ENCODE measurements around the gene LRCH2. TPM values are rescaled to one million over a fixed set of nuclear protein-coding genes. Genes with fewer than 3 reads are reported as not detected.
"Not testable (repeated sequence)": the region's sequence is repeated elsewhere in the genome, so short reads cannot be mapped to it uniquely, and the experiment has no call there.

Gene LRCH2
- total and polyA plus RNA-seq, 5 experiments from 2014 or later: not detected

- no peak for DNase-seq
Measured at GRCh38 chrX:115237056-115237455, 3.2 kb upstream of the LRCH2 start.

GRCh38 chrX:115236560-115236959 is 2.7 kb upstream of the LRCH2 start:
- peaks cover 0 to 6% (median 2%) of the 10 kb centered on the region in 4 donors for H3K4me1 Mint-ChIP-seq
- ATAC-seq (no peak), DNase-seq (no peak)
- peaks cover 0 to 12% (median 0%) of the 10 kb centered on the region in 9 donors for H3K9me3 Mint-ChIP-seq
- peaks cover 0 to 28% (median 14%) of the 10 kb centered on the region in 5 donors for H3K27me3 Mint-ChIP-seq
- H3K4me3 Mint-ChIP-seq: no peak overlapping the region
- H3K36me3 Mint-ChIP-seq: peaks cover 0 to 5% (median 0%) of the 10 kb centered on the region in 3 donors
- POLR2A ChIA-PET: no interaction called here
- H3K27ac Mint-ChIP-seq: no peak overlapping the region

More at GRCh38 chrX:115237056-115237455, 3.2 kb upstream of the LRCH2 start:
- H3K27me3 Mint-ChIP-seq: peaks cover 0 to 24% (median 10%) of the 10 kb centered on the region in 5 donors
- ATAC-seq: no peak
- H3K27ac Mint-ChIP-seq: no peak overlapping the region
- peaks cover 0 to 5% (median 0%) of the 10 kb centered on the region in 3 donors for H3K36me3 Mint-ChIP-seq
- H3K4me1 Mint-ChIP-seq: peaks cover 0 to 6% (median 2%) of the 10 kb centered on the region in 4 donors
- POLR2A ChIA-PET: no interaction called here
- H3K9me3 Mint-ChIP-seq: peaks cover 0 to 12% (median 0%) of the 10 kb centered on the region in 9 donors
- no peak overlapping the region for H3K4me3 Mint-ChIP-seq

- peaks cover 0 to 11% (median 0%) of the 10 kb centered on the region in 9 donors for H3K9me3 Mint-ChIP-seq
- H3K36me3 Mint-ChIP-seq: peaks cover 0 to 5% (median 0%) of the 10 kb centered on the region in 3 donors
- H3K4me1 Mint-ChIP-seq: peaks cover 0 to 6% (median 2%) of the 10 kb centered on the region in 4 donors
- DNase-seq: no peak
- no peak overlapping the region for H3K4me3 Mint-ChIP-seq
- POLR2A ChIA-PET: no interaction called here
- no peak overlapping the region for H3K27ac Mint-ChIP-seq
- H3K27me3 Mint-ChIP-seq: peaks cover 2 to 46% (median 17%) of the 10 kb centered on the region in 5 donors
- no peak for ATAC-seq
Measured at GRCh38 chrX:115234461-115234860, 565 bp upstream of the LRCH2 start.

GRCh38 chrX:115232933-115233496 is 881 bp downstream of the LRCH2 start:
- ATAC-seq: no peak
- Mint-ChIP-seq H3K27me3 (peaks cover 2 to 46% (median 17%) of the 10 kb centered on the region in 5 donors), H3K4me3 (peak overlapping the region in 4 of 10 donors; percentile 13 to 48 (median 32)), H3K4me1 (peaks cover 0 to 6% (median 2%) of the 10 kb centered on the region in 4 donors), H3K36me3 (peaks cover 0 to 5% (median 0%) of the 10 kb centered on the region in 3 donors), H3K9me3 (peaks cover 0 to 11% (median 0%) of the 10 kb centered on the region in 9 donors), H3K27ac (no peak overlapping the region)
- POLR2A ChIA-PET: no interaction called here
- no peak for DNase-seq

GRCh38 chrX:115229337-115230003 is 4.4 kb downstream of the LRCH2 start:
- Mint-ChIP-seq H3K27ac (no peak overlapping the region), H3K9me3 (peaks cover 0 to 11% (median 0%) of the 10 kb centered on the region in 9 donors), H3K27me3 (peaks cover 2 to 37% (median 16%) of the 10 kb centered on the region in 5 donors), H3K36me3 (peaks cover 0 to 5% (median 0%) of the 10 kb centered on the region in 3 donors), H3K4me1 (peaks cover 0 to 6% (median 2%) of the 10 kb centered on the region in 4 donors), H3K4me3 (no peak overlapping the region)
- ATAC-seq: no peak
- POLR2A ChIA-PET: no interaction called here
- DNase-seq: no peak

GRCh38 chrX:115226929-115227328 is 7.0 kb downstream of the LRCH2 start:
- H3K4me3 Mint-ChIP-seq: no peak overlapping the region
- no peaks in the 10 kb centered on the region for H3K36me3 Mint-ChIP-seq
- DNase-seq: no peak
- no peak for ATAC-seq
- peaks cover 2 to 21% (median 5%) of the 10 kb centered on the region in 5 donors for H3K27me3 Mint-ChIP-seq
- H3K27ac Mint-ChIP-seq: no peak overlapping the region
- POLR2A ChIA-PET: no interaction called here
- H3K4me1 Mint-ChIP-seq: no peaks in the 10 kb centered on the region
- H3K9me3 Mint-ChIP-seq: peaks cover 0 to 4% (median 0%) of the 10 kb centered on the region in 9 donors

GRCh38 chrX:115217346-115217745 is 16.6 kb downstream of the LRCH2 start:
- DNase-seq, H3K4me1 Mint-ChIP-seq, H3K4me3 Mint-ChIP-seq, H3K27ac Mint-ChIP-seq, H3K36me3 Mint-ChIP-seq, ATAC-seq, H3K9me3 Mint-ChIP-seq, POLR2A ChIA-PET, H3K27me3 Mint-ChIP-seq: not testable (repeated sequence)

GRCh38 chrX:115214605-115215004 is 19.3 kb downstream of the LRCH2 start:
- POLR2A ChIA-PET: no interaction called here
- Mint-ChIP-seq H3K27me3 (no peaks in the 10 kb centered on the region), H3K4me1 (no peaks in the 10 kb centered on the region), H3K27ac (no peak overlapping the region), H3K9me3 (peaks cover 0 to 7% (median 0%) of the 10 kb centered on the region in 9 donors), H3K4me3 (no peak overlapping the region), H3K36me3 (no peaks in the 10 kb centered on the region)
- DNase-seq (no peak), ATAC-seq (no peak)

- Mint-ChIP-seq H3K36me3 (no peaks in the 10 kb centered on the region), H3K27ac (no peak overlapping the region)
Measured at GRCh38 chrX:115214151-115214550, 19.7 kb downstream of the LRCH2 start.

GRCh38 chrX:115209547-115209946 is 24.3 kb downstream of the LRCH2 start:
- ATAC-seq, H3K9me3 Mint-ChIP-seq, H3K36me3 Mint-ChIP-seq, H3K27ac Mint-ChIP-seq, POLR2A ChIA-PET, H3K4me1 Mint-ChIP-seq, H3K27me3 Mint-ChIP-seq, DNase-seq, H3K4me3 Mint-ChIP-seq: not testable (repeated sequence)

More at GRCh38 chrX:115214151-115214550, 19.7 kb downstream of the LRCH2 start:
- DNase-seq: no peak
- H3K4me3 Mint-ChIP-seq: no peak overlapping the region
- POLR2A ChIA-PET: no interaction called here
- H3K4me1 Mint-ChIP-seq: no peaks in the 10 kb centered on the region
- peaks cover 0 to 7% (median 0%) of the 10 kb centered on the region in 9 donors for H3K9me3 Mint-ChIP-seq
- no peak for ATAC-seq
- H3K27me3 Mint-ChIP-seq: no peaks in the 10 kb centered on the region

GRCh38 chrX:115204040-115204439 is 29.9 kb downstream of the LRCH2 start:
- Mint-ChIP-seq H3K4me3 (no peak overlapping the region), H3K27me3 (no peaks in the 10 kb centered on the region), H3K27ac (no peak overlapping the region), H3K4me1 (no peaks in the 10 kb centered on the region), H3K36me3 (peaks cover 0 to 5% (median 0%) of the 10 kb centered on the region in 3 donors), H3K9me3 (peaks cover 0 to 20% (median 11%) of the 10 kb centered on the region in 9 donors)
- ATAC-seq: no peak
- no peak for DNase-seq
- POLR2A ChIA-PET: no interaction called here

- Mint-ChIP-seq H3K4me1 (no peaks in the 10 kb centered on the region), H3K27ac (no peak overlapping the region), H3K9me3 (peaks cover 0 to 9% (median 4%) of the 10 kb centered on the region in 9 donors), H3K36me3 (no peaks in the 10 kb centered on the region), H3K27me3 (peaks cover 0 to 2% (median 0%) of the 10 kb centered on the region in 5 donors), H3K4me3 (no peak overlapping the region)
- DNase-seq (no peak), ATAC-seq (no peak)
- POLR2A ChIA-PET: no interaction called here
Measured at GRCh38 chrX:115192244-115192700, 41.6 kb downstream of the LRCH2 start.

- Mint-ChIP-seq H3K4me1 (no peaks in the 10 kb centered on the region), H3K27me3 (peaks cover 0 to 2% (median 0%) of the 10 kb centered on the region in 5 donors), H3K9me3 (peaks cover 0 to 9% (median 4%) of the 10 kb centered on the region in 9 donors), H3K36me3 (no peaks in the 10 kb centered on the region), H3K4me3 (no peak overlapping the region), H3K27ac (no peak overlapping the region)
- DNase-seq (no peak), ATAC-seq (no peak)
- POLR2A ChIA-PET: no interaction called here
Measured at GRCh38 chrX:115191490-115192243, 42.2 kb downstream of the LRCH2 start.
